Liver (tissue), 9 donors: ENCODE results near the gene RAB30. TPM values are rescaled to one million over a fixed set of nuclear protein-coding genes. Genes with fewer than 3 reads are reported as not detected.

ENCODE experiments used
- DNase-seq: peaks from one replicate; pipeline ENCODE4 v3.0.0-alpha.2; 2017; ENCODE audit warnings: low spot score
- H3K27ac ChIP-seq, 2 donors: one replicate each; pipeline ENCODE4 v1.7.0; 2013; ENCODE audit warnings: inconsistent platforms in 2 of 2, low read length in 2 of 2, control low read depth in 1 of 2, low read depth in 1 of 2, mild to moderate bottlenecking in 1 of 2
- H3K27me3 ChIP-seq, 4 donors: one replicate each; pipeline versions ENCODE4 v1.6.1 to v1.7.0; 2013; ENCODE audit warnings: low read length in 3 of 4, inconsistent platforms in 1 of 4, mild to moderate bottlenecking in 1 of 4, moderate library complexity in 1 of 4; ENCODE audit not compliant: control insufficient read depth in 4 of 4, insufficient read depth in 4 of 4
- H3K36me3 ChIP-seq, 4 donors: one replicate each; pipeline versions ENCODE4 v1.6.1 to v1.7.0; 2013; ENCODE audit warnings: low read length in 3 of 4, mild to moderate bottlenecking in 3 of 4, low read depth in 1 of 4, moderate library complexity in 1 of 4; ENCODE audit not compliant: control insufficient read depth in 4 of 4, insufficient read depth in 3 of 4
- H3K4me1 ChIP-seq, 4 donors: one replicate each; pipeline versions ENCODE4 v1.6.1 to v1.7.0; 2013; ENCODE audit warnings: low read length in 3 of 4, mild to moderate bottlenecking in 3 of 4, moderate library complexity in 1 of 4; ENCODE audit not compliant: control insufficient read depth in 4 of 4, insufficient read depth in 4 of 4
- H3K4me3 ChIP-seq, 3 donors: one replicate each; pipeline versions ENCODE4 v1.6.1 to v1.7.0; 2013; ENCODE audit warnings: low read length in 3 of 3, control low read depth in 1 of 3, low read depth in 1 of 3, mild to moderate bottlenecking in 1 of 3
- H3K9ac ChIP-seq, 2 donors: one replicate each; pipeline ENCODE4 v1.7.0; 2013; ENCODE audit warnings: low read length in 2 of 2, mild to moderate bottlenecking in 2 of 2, moderate library complexity in 2 of 2, control low read depth in 1 of 2, low read depth in 1 of 2
- H3K9me3 ChIP-seq, 4 donors: one replicate each; pipeline versions ENCODE4 v1.6.1 to v1.7.0; 2013; ENCODE audit warnings: low read length in 3 of 4; ENCODE audit not compliant: control insufficient read depth in 4 of 4
- FOXA2 ChIP-seq: IDR thresholded peaks from 2 replicates; pipeline ENCODE4 v1.6.1; 2016; ENCODE audit warnings: antibody characterized with exemption
- GABPA ChIP-seq, 2 donors: IDR thresholded peaks in 1 of 2; conservative IDR thresholded peaks in 1 of 2; 2 replicates each; pipeline ENCODE4 v1.6.1; 2016; ENCODE audit warnings: antibody characterized with exemption in 2 of 2, mild to moderate bottlenecking in 1 of 2, moderate library complexity in 1 of 2
- HNF4G ChIP-seq: IDR thresholded peaks from 2 replicates; pipeline ENCODE4 v1.6.1; 2016; ENCODE audit warnings: antibody characterized with exemption
- JUND ChIP-seq, 2 donors: IDR thresholded peaks; 2 replicates each; pipeline ENCODE4 v1.6.1; 2016; ENCODE audit warnings: antibody characterized with exemption in 2 of 2
- RXRA ChIP-seq, 2 donors: IDR thresholded peaks; 2 replicates each; pipeline ENCODE4 v1.6.1; 2017 to 2018; ENCODE audit warnings: antibody characterized with exemption in 2 of 2, mild to moderate bottlenecking in 1 of 2
- SP1 ChIP-seq: IDR thresholded peaks from 2 replicates; pipeline ENCODE4 v1.6.1; 2018; ENCODE audit warnings: antibody characterized with exemption, mild to moderate bottlenecking
- TAF1 ChIP-seq: conservative IDR thresholded peaks from 2 replicates; pipeline ENCODE4 v1.6.1; 2016; ENCODE audit warnings: antibody characterized with exemption, mild to moderate bottlenecking
- YY1 ChIP-seq: IDR thresholded peaks from 2 replicates; pipeline ENCODE4 v1.6.1; 2016; ENCODE audit warnings: antibody characterized with exemption, mild to moderate bottlenecking
- WGBS: extraction: QIAGEN DNeasy Blood & Tissue Kit; methylation state at CpG from one replicate; pipeline ENCODE4 v1.1.7; 2013; 5-methylcytosine and 5-hydroxymethylcytosine counted together
- polyA plus RNA-seq, 2 donors: library from polyadenylated mRNA; stranded (reverse) in 1 of 2; unstranded in 1 of 2; fragments of 200-250 nt in 1 of 2; fragments of >200 nt in 1 of 2; fragmentation: Nextera tagmentation in 1 of 2; extraction: Ambion mirVana in 1 of 2; gene quantifications; one replicate each; pipeline versions ENCODE4 v1.2.1 to v1.2.3, GENCODE V29; 2013 to 2015
- total RNA-seq, 2 donors: library from RNA; depleted of rRNA; stranded (reverse); fragments of >200 nt; gene quantifications; one replicate each; pipeline ENCODE4 v1.2.3, GENCODE V29; 2014
- TF ChIP-seq, protein P1 (sequence below): fragments of 150-350 bp; IDR thresholded peaks from 2 replicates; pipeline ENCODE4 v1.5.1; 2017; ENCODE audit warnings: improper control_type of control experiment, low read depth, low read length; ENCODE audit not compliant: missing input control
- TF ChIP-seq, protein P2 (sequence below): IDR thresholded peaks from 2 replicates; pipeline ENCODE4 v1.6.1; 2016; ENCODE audit warnings: antibody characterized with exemption
- TF ChIP-seq, protein P3 (sequence below): IDR thresholded peaks from 2 replicates; pipeline ENCODE4 v1.6.1; 2016; ENCODE audit warnings: antibody characterized with exemption
- TF ChIP-seq, protein P4 (sequence below): IDR thresholded peaks from 2 replicates; pipeline ENCODE4 v1.6.1; 2016; ENCODE audit warnings: antibody characterized with exemption
- donor health status: healthy.
- donor health status: healthy.
- donor health status: healthy.
- donor health status: healthy.
- donor health status: healthy.

Gene RAB30
- total and polyA plus RNA-seq, 4 donors: 2.4 to 5.4 (median 3.2) TPM

DNA sequence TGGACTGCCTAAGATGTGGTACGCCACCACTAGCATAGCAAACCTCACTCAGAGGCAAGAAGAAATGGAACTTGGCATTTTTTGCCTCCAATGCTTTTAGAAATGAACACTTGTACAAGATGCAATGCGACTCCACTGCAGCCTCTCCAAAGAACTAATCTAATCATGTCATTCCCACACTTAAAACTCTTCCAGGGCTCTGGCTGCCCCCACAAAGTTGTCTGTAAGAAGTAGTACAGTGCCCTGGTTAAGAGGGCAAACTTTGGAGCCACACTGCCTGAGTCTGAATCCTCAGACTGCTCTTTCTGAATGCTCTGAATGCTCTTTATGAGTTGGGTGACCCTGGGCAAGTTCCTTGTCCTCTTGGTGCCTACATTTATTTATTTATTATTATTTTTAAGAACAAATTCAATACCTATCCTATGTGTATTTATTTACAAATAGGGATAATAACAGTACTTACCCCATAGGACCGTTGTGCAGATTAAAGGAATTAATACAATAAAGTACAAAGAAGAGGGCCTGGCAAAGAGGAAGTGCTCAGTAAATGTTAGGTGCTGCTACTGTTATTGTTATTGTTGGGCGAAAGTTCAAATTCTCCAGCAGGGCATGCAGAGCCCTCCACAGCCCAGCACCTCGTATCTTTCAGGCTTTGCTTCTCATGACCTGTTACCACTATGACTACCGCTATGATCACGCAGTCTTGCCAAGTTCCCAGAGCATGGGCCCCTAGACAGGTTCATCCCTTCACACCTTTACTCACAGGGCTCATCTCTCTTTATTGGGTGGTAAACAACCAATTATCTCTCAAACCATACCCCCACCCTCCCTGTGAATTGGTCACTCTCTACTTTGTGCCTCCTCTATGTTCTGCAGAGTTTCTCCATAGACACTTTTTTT, 59.3 kb downstream of the RAB30 start:
- H3K9ac ChIP-seq: no peak overlapping the region
- no peak overlapping the region for H3K27ac ChIP-seq
- 93% methylated on average over 7 of the region's 7 CpGs for WGBS
- H3K9me3 ChIP-seq: no peaks in the 10 kb centered on the region
- no peak for DNase-seq
- H3K36me3 ChIP-seq: no peaks in the 10 kb centered on the region
- no peaks in the 10 kb centered on the region for H3K27me3 ChIP-seq
- H3K4me1 ChIP-seq: peaks cover 8 to 10% (median 9%) of the 10 kb centered on the region in 4 donors
- no peak overlapping the region for H3K4me3 ChIP-seq
- TF ChIP-seq FOXA2 (no peak), HNF4G (no peak), GABPA (IDR thresholded peaks at IDR 0.05 in 1 of 2, conservative IDR thresholded peaks at IDR 0.05 in 1 of 2) (no peak), SP1 (no peak)
- TF ChIP-seq, protein P1, sequence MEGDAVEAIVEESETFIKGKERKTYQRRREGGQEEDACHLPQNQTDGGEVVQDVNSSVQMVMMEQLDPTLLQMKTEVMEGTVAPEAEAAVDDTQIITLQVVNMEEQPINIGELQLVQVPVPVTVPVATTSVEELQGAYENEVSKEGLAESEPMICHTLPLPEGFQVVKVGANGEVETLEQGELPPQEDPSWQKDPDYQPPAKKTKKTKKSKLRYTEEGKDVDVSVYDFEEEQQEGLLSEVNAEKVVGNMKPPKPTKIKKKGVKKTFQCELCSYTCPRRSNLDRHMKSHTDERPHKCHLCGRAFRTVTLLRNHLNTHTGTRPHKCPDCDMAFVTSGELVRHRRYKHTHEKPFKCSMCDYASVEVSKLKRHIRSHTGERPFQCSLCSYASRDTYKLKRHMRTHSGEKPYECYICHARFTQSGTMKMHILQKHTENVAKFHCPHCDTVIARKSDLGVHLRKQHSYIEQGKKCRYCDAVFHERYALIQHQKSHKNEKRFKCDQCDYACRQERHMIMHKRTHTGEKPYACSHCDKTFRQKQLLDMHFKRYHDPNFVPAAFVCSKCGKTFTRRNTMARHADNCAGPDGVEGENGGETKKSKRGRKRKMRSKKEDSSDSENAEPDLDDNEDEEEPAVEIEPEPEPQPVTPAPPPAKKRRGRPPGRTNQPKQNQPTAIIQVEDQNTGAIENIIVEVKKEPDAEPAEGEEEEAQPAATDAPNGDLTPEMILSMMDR: no peak

DNA sequence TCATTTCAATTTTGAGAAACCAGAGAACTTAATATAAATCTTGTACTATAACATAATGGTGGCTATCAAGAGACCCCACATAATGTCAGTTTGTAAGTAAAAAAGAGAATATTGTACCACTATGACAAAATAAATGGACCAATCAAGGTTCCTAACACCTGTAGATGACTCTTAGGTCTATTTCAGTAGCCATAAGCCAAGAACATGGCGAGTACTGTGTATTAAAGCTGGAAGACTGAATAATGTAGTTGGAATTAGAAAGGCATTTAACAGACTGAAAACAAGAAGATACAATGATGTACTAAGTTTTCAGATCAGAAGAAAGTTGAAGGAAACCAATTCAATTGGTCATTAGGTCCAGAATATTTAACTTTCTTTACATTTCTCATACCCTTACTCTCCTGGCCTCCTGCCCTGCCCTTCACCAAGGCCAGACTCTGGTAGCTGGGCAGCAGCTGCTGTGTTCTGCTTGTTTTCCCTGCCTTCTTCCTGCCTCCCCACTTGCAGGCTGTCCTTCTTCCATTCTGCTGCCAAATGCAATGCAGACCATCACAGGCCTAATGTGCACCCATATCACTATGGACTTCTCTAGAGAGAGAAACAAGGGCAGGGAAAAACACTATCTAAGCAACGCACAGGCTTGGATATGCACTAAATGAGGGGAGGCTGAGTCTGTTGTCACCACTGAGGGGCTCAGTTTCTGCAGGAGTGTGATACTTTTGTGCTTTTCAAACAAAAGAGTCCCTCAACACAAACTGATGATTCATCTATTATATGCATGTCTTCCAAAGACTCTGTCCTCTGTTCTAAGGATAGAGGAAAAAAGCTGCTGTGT, 60.1 kb downstream of the RAB30 start:
- WGBS: 69% methylated on average over 2 of the region's 2 CpGs
- H3K4me3 ChIP-seq: no peak overlapping the region
- DNase-seq: no peak
- H3K9ac ChIP-seq: no peak overlapping the region
- peaks cover 9 to 14% (median 10%) of the 10 kb centered on the region in 4 donors for H3K4me1 ChIP-seq
- TF ChIP-seq RXRA (IDR thresholded peaks at IDR 0.05) (no peak), SP1 (no peak), HNF4G (no peak), YY1 (no peak)
- TF ChIP-seq, protein P1: no peak
- TF ChIP-seq, protein P2, sequence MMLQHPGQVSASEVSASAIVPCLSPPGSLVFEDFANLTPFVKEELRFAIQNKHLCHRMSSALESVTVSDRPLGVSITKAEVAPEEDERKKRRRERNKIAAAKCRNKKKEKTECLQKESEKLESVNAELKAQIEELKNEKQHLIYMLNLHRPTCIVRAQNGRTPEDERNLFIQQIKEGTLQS: no peak
- no peak overlapping the region for H3K27ac ChIP-seq
- H3K27me3 ChIP-seq: no peaks in the 10 kb centered on the region
- no peaks in the 10 kb centered on the region for H3K36me3 ChIP-seq
- H3K9me3 ChIP-seq: no peaks in the 10 kb centered on the region

DNA sequence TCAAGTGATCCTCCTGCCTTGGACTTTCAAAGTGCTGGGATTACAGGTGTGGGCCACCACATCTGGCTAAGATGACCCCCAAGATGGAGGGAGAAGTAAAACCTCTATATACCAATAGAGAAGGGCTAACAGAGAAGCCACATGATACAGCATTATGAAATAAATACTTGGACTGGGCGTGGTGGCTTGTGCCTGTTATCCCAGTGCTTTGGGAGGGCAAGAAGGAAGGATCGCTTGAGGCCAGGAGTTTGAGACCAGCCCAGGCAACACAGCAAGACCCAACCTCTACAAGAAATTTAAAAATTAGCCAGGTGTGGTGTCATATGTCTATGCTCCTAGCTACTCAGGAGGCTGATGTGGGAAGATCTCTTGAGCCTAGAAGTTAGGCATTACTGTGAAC, 61.7 kb downstream of the RAB30 start:
- Histone ChIP-seq H3K4me3 (no peak overlapping the region), H3K9ac (no peak overlapping the region), H3K36me3 (no peaks in the 10 kb centered on the region), H3K27me3 (no peaks in the 10 kb centered on the region), H3K4me1 (peaks cover 9 to 14% (median 10%) of the 10 kb centered on the region in 4 donors), H3K27ac (no peak overlapping the region), H3K9me3 (no peaks in the 10 kb centered on the region)
- DNase-seq: no peak
- 97% methylated on average over 2 of the region's 2 CpGs for WGBS
- no peak for TF ChIP-seq SP1
- TF ChIP-seq, protein P1: no peak
- TF ChIP-seq, protein P3, sequence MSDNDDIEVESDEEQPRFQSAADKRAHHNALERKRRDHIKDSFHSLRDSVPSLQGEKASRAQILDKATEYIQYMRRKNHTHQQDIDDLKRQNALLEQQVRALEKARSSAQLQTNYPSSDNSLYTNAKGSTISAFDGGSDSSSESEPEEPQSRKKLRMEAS: no peak
- TF ChIP-seq, protein P4, sequence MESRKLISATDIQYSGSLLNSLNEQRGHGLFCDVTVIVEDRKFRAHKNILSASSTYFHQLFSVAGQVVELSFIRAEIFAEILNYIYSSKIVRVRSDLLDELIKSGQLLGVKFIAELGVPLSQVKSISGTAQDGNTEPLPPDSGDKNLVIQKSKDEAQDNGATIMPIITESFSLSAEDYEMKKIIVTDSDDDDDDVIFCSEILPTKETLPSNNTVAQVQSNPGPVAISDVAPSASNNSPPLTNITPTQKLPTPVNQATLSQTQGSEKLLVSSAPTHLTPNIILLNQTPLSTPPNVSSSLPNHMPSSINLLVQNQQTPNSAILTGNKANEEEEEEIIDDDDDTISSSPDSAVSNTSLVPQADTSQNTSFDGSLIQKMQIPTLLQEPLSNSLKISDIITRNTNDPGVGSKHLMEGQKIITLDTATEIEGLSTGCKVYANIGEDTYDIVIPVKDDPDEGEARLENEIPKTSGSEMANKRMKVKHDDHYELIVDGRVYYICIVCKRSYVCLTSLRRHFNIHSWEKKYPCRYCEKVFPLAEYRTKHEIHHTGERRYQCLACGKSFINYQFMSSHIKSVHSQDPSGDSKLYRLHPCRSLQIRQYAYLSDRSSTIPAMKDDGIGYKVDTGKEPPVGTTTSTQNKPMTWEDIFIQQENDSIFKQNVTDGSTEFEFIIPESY: no peak
- no peak for TF ChIP-seq TAF1
- TF ChIP-seq JUND (IDR thresholded peaks at IDR 0.05): no peak
